Keratinocyte (primary cell): ENCODE results near the gene CUL4B. TPM values are rescaled to one million over a fixed set of nuclear protein-coding genes. Genes with fewer than 3 reads are reported as not detected.

ENCODE experiments used
- DNase-seq: peaks from one replicate; pipeline ENCODE4 v3.0.0-alpha.2; 2011; ENCODE audit warnings: low read depth, missing footprints, low spot score
- FAIRE-seq: peaks from 2 replicates; lab custom pipeline; 2011; peaks lifted over from hg19 to GRCh38; lab: Jason Lieb, UNC
- H2AFZ ChIP-seq: 2 replicates; pipeline ENCODE4 v1.6.0; 2012; ENCODE audit warnings: low read length, control low read depth, inconsistent platforms; ENCODE audit not compliant: control insufficient read depth
- H3K27ac ChIP-seq: 2 replicates; pipeline ENCODE4 v1.5.1; 2011; ENCODE audit warnings: low read length; ENCODE audit not compliant: control insufficient read depth, insufficient read depth
- H3K27me3 ChIP-seq: 3 replicates; pipeline ENCODE4 v1.6.0; 2011; ENCODE audit warnings: low read length; ENCODE audit not compliant: control insufficient read depth, insufficient read depth; ENCODE audit errors: extremely low read depth
- H3K36me3 ChIP-seq, 2 experiments: 2 replicates in 1 of 2; 3 replicates in 1 of 2; pipeline ENCODE4 v1.5.1; 2011; ENCODE audit warnings: low read length in 2 of 2, mild to moderate bottlenecking in 1 of 2; ENCODE audit not compliant: control insufficient read depth in 2 of 2, insufficient read depth in 2 of 2; ENCODE audit errors: extremely low read depth in 1 of 2
- H3K4me1 ChIP-seq: 3 replicates; pipeline ENCODE4 v1.5.1; 2011; ENCODE audit warnings: low read length; ENCODE audit not compliant: control insufficient read depth, insufficient read depth; ENCODE audit errors: extremely low read depth
- H3K4me2 ChIP-seq: 3 replicates; pipeline ENCODE4 v1.6.0; 2011; ENCODE audit warnings: low read depth, low read length; ENCODE audit not compliant: control insufficient read depth, insufficient read depth; ENCODE audit errors: extremely low read depth
- H3K4me3 ChIP-seq, 3 experiments: fragments of 200-600 bp in 1 of 3; sonication (generic) in 1 of 3; 2 replicates in 2 of 3; 3 replicates in 1 of 3; pipeline ENCODE4 v1.5.1; 2011 to 2016; ENCODE audit warnings: low read length in 3 of 3, mild to moderate bottlenecking in 3 of 3, control low read depth in 2 of 3, inconsistent platforms in 1 of 3, low read depth in 1 of 3, mixed read lengths in 1 of 3, mixed run types in 1 of 3, moderate library complexity in 1 of 3; ENCODE audit not compliant: control insufficient read depth in 2 of 3, insufficient read depth in 2 of 3; ENCODE audit errors: extremely low read depth in 1 of 3
- H3K79me2 ChIP-seq: 2 replicates; pipeline ENCODE4 v1.6.0; 2012; ENCODE audit warnings: low read length; ENCODE audit not compliant: control insufficient read depth, insufficient read depth
- H3K9ac ChIP-seq: 3 replicates; pipeline ENCODE4 v1.6.0; 2011; ENCODE audit warnings: low read length; ENCODE audit not compliant: control insufficient read depth, insufficient read depth; ENCODE audit errors: extremely low read depth
- H3K9me1 ChIP-seq: 3 replicates; pipeline ENCODE4 v1.6.0; 2011; ENCODE audit warnings: low read length; ENCODE audit not compliant: control insufficient read depth, insufficient read depth; ENCODE audit errors: extremely low read depth
- H3K9me3 ChIP-seq: 2 replicates; pipeline ENCODE4 v1.5.1; 2012; ENCODE audit warnings: low read depth, low read length; ENCODE audit not compliant: control insufficient read depth
- H4K20me1 ChIP-seq: 3 replicates; pipeline ENCODE4 v1.6.0; 2011; ENCODE audit warnings: low read length; ENCODE audit not compliant: control insufficient read depth, insufficient read depth; ENCODE audit errors: extremely low read depth
- EZH2 ChIP-seq: IDR thresholded peaks from one replicate; pipeline ENCODE4 v1.6.1; 2012; ENCODE audit warnings: inconsistent platforms, mild to moderate bottlenecking, low read length, moderate library complexity
- dilution Hi-C: fragments of 300-500 bp; cut with MboI; formaldehyde crosslinking; loops from one replicate; pipeline ENCODE4 v1.7.0; 2020; ENCODE audit warnings: low sequenced_read_pairs; ENCODE audit not compliant: extremely low pct_ligation_motif_present
- polyA plus RNA-seq, 5 experiments: library from polyadenylated mRNA; depleted of rRNA in 3 of 5; stranded (reverse) in 3 of 5; stranded (forward) in 1 of 5; unstranded in 1 of 5; fragments of >200 nt; gene quantifications; 1 replicate in 1 of 5; 2 replicates in 3 of 5; 3 replicates in 1 of 5; pipeline versions ENCODE4 v1.2.1 to v1.2.3, GENCODE V29; 2011 to 2012; ENCODE audit warnings: missing spikeins in 2 of 5, low read depth in 1 of 5, low replicate concordance in 1 of 5
- TF ChIP-seq, protein P1 (sequence below), 3 experiments: IDR thresholded peaks in 1 of 3; conservative IDR thresholded peaks in 1 of 3; optimal IDR thresholded peaks in 1 of 3; 2 replicates in 2 of 3; 3 replicates in 1 of 3; pipeline versions ENCODE3 to v1.5.1; 2011; ENCODE audit warnings: low read length in 3 of 3, mild to moderate bottlenecking in 3 of 3, moderate library complexity in 2 of 3, control low read depth in 1 of 3, inconsistent platforms in 1 of 3; ENCODE audit not compliant: insufficient read depth in 2 of 3; ENCODE audit errors: extremely low read depth in 1 of 3

Gene CUL4B
- polyA plus RNA-seq, 1 donor (not counting 4 experiments of a cell fraction or from before 2014, with no cell fraction given), result 23.3 TPM

GRCh38 chrX:120559804-120560203 is 958 bp downstream of the CUL4B start:
- Histone ChIP-seq H3K4me3 (peak overlapping the region; percentile 57 to 83 (median 71)), H3K27ac (peak overlapping the region; percentile 87), H4K20me1 (no peaks in the 10 kb centered on the region), H3K4me1 (peaks cover 5% of the 10 kb centered on the region), H3K79me2 (peaks cover 20% of the 10 kb centered on the region), H3K4me2 (peak overlapping the region; percentile 87), H3K9me3 (no peaks in the 10 kb centered on the region), H2AFZ (peak overlapping the region; percentile 66), H3K9ac (peak overlapping the region; percentile 86), H3K27me3 (no peaks in the 10 kb centered on the region), H3K36me3 (no peaks in the 10 kb centered on the region), H3K9me1 (no peaks in the 10 kb centered on the region)
- DNase-seq (no peak), FAIRE-seq (no peak)
- dilution Hi-C loops, result no loop called here
- TF ChIP-seq EZH2, result no peak
- TF ChIP-seq, protein P1, sequence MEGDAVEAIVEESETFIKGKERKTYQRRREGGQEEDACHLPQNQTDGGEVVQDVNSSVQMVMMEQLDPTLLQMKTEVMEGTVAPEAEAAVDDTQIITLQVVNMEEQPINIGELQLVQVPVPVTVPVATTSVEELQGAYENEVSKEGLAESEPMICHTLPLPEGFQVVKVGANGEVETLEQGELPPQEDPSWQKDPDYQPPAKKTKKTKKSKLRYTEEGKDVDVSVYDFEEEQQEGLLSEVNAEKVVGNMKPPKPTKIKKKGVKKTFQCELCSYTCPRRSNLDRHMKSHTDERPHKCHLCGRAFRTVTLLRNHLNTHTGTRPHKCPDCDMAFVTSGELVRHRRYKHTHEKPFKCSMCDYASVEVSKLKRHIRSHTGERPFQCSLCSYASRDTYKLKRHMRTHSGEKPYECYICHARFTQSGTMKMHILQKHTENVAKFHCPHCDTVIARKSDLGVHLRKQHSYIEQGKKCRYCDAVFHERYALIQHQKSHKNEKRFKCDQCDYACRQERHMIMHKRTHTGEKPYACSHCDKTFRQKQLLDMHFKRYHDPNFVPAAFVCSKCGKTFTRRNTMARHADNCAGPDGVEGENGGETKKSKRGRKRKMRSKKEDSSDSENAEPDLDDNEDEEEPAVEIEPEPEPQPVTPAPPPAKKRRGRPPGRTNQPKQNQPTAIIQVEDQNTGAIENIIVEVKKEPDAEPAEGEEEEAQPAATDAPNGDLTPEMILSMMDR (optimal IDR thresholded peaks at IDR 0.05 in 1 of 3, IDR thresholded peaks at IDR 0.05 in 1 of 3, conservative IDR thresholded peaks at IDR 0.05 in 1 of 3; ENCODE audit: extremely low read depth in 1 of 3, insufficient read depth in 2 of 3, low read length in 3 of 3), result no peak

DNA sequence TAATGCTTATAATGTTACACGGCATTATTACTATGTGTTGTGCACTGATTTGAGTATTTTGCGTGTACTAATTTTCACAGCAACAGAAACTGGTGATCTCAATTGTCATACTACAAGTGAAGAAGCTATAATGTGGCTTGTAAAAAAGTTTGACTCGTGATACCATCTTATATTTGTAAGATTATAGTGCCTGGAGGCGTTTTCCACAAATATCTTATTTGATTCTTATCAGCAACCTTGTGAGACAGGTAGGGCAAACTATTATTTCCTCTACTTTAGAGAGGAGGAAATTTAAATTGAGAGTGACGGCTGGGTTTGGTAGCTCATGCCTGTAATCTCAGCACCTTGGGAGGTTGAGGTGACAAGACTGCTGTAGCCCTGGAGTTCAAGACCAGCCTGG is 4.5 kb downstream of the CUL4B start:
- TF ChIP-seq EZH2, result no peak
- TF ChIP-seq, protein P1 (optimal IDR thresholded peaks at IDR 0.05 in 1 of 3, IDR thresholded peaks at IDR 0.05 in 1 of 3, conservative IDR thresholded peaks at IDR 0.05 in 1 of 3; ENCODE audit: extremely low read depth in 1 of 3, insufficient read depth in 2 of 3, low read length in 3 of 3), result no peak
- Histone ChIP-seq H4K20me1 (no peaks in the 10 kb centered on the region), H3K27ac (no peak overlapping the region), H2AFZ (no peak overlapping the region), H3K27me3 (no peaks in the 10 kb centered on the region), H3K9me3 (no peaks in the 10 kb centered on the region), H3K36me3 (no peaks in the 10 kb centered on the region), H3K4me3 (no peak overlapping the region), H3K4me1 (no peaks in the 10 kb centered on the region), H3K9ac (no peak overlapping the region), H3K79me2 (peaks cover 20% of the 10 kb centered on the region), H3K4me2 (no peak overlapping the region), H3K9me1 (no peaks in the 10 kb centered on the region)
- FAIRE-seq (no peak), DNase-seq (no peak)
- dilution Hi-C loops, result no loop called here
